ENCODE measurements around the gene PLXNB2.

PLXNB2 gene

GRCh38 chr22:50232481-50233151 lies 74.8 kb downstream of the PLXNB2 start:
- ATAC-seq, result no peak
- TF ChIP-seq PATZ1 (CRISPR knock-in tag; IDR thresholded peaks at IDR 0.05; ENCODE audit: borderline replicate concordance), result no peak
- no peak for TF ChIP-seq BACH2 (CRISPR knock-in tag; IDR thresholded peaks at IDR 0.05; ENCODE audit: borderline replicate concordance)
- TF ChIP-seq ZFP30 (CRISPR knock-in tag; IDR thresholded peaks at IDR 0.05), result no peak
- TF ChIP-seq ZNF565 (CRISPR knock-in tag; conservative IDR thresholded peaks at IDR 0.05; ENCODE audit: low read depth), result no peak
- TF ChIP-seq CSDC2 (CRISPR knock-in tag; IDR thresholded peaks at IDR 0.05), result no peak
- no peak for TF ChIP-seq ESRRG (CRISPR knock-in tag; IDR thresholded peaks at IDR 0.05)
- TF ChIP-seq TSHZ2 (CRISPR knock-in tag; IDR thresholded peaks at IDR 0.05), result no peak
- no peak for TF ChIP-seq CSRNP3 (CRISPR knock-in tag; IDR thresholded peaks at IDR 0.05)
- no peak for TF ChIP-seq POU6F1 (CRISPR knock-in tag; IDR thresholded peaks at IDR 0.05; ENCODE audit: borderline replicate concordance, low read depth)
- TF ChIP-seq GLIS3 (CRISPR knock-in tag; IDR thresholded peaks at IDR 0.05), result no peak
- TF ChIP-seq ZNF70 (CRISPR knock-in tag; IDR thresholded peaks at IDR 0.05), result no peak

GRCh38 chr22:50229370-50229769 lies 78.1 kb downstream of the PLXNB2 start:
- no peak for TF ChIP-seq OSR1 (CRISPR knock-in tag; IDR thresholded peaks at IDR 0.05)
- no peak for TF ChIP-seq ZNF70 (CRISPR knock-in tag; IDR thresholded peaks at IDR 0.05)
- TF ChIP-seq ZNF8 (CRISPR knock-in tag; IDR thresholded peaks at IDR 0.05), result no peak
- TF ChIP-seq CREB5 (CRISPR knock-in tag; IDR thresholded peaks at IDR 0.05; ENCODE audit: low read depth), result no peak
- no peak for TF ChIP-seq CSDC2 (CRISPR knock-in tag; IDR thresholded peaks at IDR 0.05)
- TF ChIP-seq ZC3H10 (CRISPR knock-in tag; IDR thresholded peaks at IDR 0.05), result no peak
- no peak for TF ChIP-seq SNAI2 (CRISPR knock-in tag; IDR thresholded peaks at IDR 0.05)
- no peak for TF ChIP-seq ISL1 (CRISPR knock-in tag; IDR thresholded peaks at IDR 0.05)
- no peak for TF ChIP-seq ZFP30 (CRISPR knock-in tag; IDR thresholded peaks at IDR 0.05)
- TF ChIP-seq ZFP3 (CRISPR knock-in tag; IDR thresholded peaks at IDR 0.05), result no peak
- TF ChIP-seq CSRNP3 (CRISPR knock-in tag; IDR thresholded peaks at IDR 0.05), result no peak
- TF ChIP-seq PPARA (CRISPR knock-in tag; IDR thresholded peaks at IDR 0.05; ENCODE audit: borderline replicate concordance), result no peak
- no peak for TF ChIP-seq ESRRG (CRISPR knock-in tag; IDR thresholded peaks at IDR 0.05)
- ATAC-seq, result no peak

- no peak for ATAC-seq
- TF ChIP-seq PPARA (CRISPR knock-in tag; IDR thresholded peaks at IDR 0.05; ENCODE audit: borderline replicate concordance) (no peak), SNAI2 (CRISPR knock-in tag; IDR thresholded peaks at IDR 0.05) (no peak), ZC3H10 (CRISPR knock-in tag; IDR thresholded peaks at IDR 0.05) (no peak), ARNTL (CRISPR knock-in tag; IDR thresholded peaks at IDR 0.05; ENCODE audit: borderline replicate concordance, low read depth) (no peak), PATZ1 (CRISPR knock-in tag; IDR thresholded peaks at IDR 0.05; ENCODE audit: borderline replicate concordance) (no peak), ZNF565 (CRISPR knock-in tag; conservative IDR thresholded peaks at IDR 0.05; ENCODE audit: low read depth) (no peak), TCF4 (CRISPR knock-in tag; IDR thresholded peaks at IDR 0.05; ENCODE audit: borderline replicate concordance) (no peak), TOX (CRISPR knock-in tag; IDR thresholded peaks at IDR 0.05; ENCODE audit: borderline replicate concordance) (no peak), CREB5 (CRISPR knock-in tag; IDR thresholded peaks at IDR 0.05; ENCODE audit: low read depth) (no peak), ISL1 (CRISPR knock-in tag; IDR thresholded peaks at IDR 0.05) (no peak), ZNF70 (CRISPR knock-in tag; IDR thresholded peaks at IDR 0.05) (no peak)
These were observed 79.1 kb downstream of the PLXNB2 start for GRCh38 chr22:50228366-50228765.
